ENCODE results near the gene TGFBR3.

The TGFBR3 gene

DNA sequence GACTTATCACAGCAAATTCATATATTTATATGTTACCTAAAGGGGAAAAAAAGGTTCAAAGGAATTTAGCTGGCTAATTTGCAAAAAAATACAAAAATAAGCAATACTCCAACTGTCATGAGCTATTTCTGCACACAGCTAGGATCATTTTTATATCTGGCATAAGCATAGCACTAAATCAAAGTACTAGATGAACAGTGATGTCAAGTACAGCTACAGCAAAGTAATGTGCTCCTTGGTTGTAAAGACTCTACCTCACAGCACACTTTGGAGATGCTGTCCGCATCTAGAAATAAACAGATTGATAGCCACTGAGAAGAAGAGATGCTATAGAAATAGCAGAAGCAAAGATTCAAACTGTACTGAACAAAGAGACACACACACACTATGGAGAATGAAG, 125.4 kb downstream of the TGFBR3 start:
- Histone ChIP-seq H3K4me3 (IDR thresholded peaks at IDR 0.05; ENCODE audit: insufficient read depth, low read depth, low read length) (no peak overlapping the region), H4K20me1 (ENCODE audit: insufficient read depth) (no peaks in the 10 kb centered on the region), H3K27me3 (ENCODE audit: insufficient read depth, low read depth) (no peaks in the 10 kb centered on the region), H3K9ac (no peak overlapping the region), H3K4me2 (no peak overlapping the region), H3K27ac (no peak overlapping the region), H3K4me1 (ENCODE audit: low read depth, poor library complexity, severe bottlenecking) (no peaks in the 10 kb centered on the region), H2AFZ (ENCODE audit: low read depth) (no peak overlapping the region), H3K79me2 (ENCODE audit: insufficient read depth, low read depth) (no peaks in the 10 kb centered on the region), H3K36me3 (ENCODE audit: insufficient read depth) (no peaks in the 10 kb centered on the region)
- TF ChIP-seq, protein P1, sequence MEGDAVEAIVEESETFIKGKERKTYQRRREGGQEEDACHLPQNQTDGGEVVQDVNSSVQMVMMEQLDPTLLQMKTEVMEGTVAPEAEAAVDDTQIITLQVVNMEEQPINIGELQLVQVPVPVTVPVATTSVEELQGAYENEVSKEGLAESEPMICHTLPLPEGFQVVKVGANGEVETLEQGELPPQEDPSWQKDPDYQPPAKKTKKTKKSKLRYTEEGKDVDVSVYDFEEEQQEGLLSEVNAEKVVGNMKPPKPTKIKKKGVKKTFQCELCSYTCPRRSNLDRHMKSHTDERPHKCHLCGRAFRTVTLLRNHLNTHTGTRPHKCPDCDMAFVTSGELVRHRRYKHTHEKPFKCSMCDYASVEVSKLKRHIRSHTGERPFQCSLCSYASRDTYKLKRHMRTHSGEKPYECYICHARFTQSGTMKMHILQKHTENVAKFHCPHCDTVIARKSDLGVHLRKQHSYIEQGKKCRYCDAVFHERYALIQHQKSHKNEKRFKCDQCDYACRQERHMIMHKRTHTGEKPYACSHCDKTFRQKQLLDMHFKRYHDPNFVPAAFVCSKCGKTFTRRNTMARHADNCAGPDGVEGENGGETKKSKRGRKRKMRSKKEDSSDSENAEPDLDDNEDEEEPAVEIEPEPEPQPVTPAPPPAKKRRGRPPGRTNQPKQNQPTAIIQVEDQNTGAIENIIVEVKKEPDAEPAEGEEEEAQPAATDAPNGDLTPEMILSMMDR (conservative IDR thresholded peaks at IDR 0.05; ENCODE audit: low read depth, low read length) = no peak

DNA sequence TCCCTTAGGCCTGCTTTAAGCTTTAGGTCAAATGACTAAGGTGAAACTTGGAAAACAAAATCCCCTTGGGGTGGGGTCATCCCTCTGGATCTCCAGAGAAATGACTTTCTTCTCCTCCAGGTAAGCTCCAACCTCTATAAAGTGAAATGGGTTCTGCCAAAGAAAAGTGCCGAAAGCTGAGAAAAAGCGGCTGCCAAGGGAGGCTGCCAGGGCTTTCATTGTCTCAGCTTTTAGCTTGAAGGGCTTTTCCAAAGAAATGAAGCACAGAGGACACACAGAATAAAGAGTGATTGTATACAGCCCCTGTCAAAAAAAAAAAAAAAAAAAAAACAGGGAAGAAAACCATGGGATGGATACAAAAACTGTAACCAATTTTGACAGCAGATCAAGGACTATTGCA, 126.9 kb downstream of the TGFBR3 start:
- Histone ChIP-seq H3K4me2 (no peak overlapping the region), H3K4me3 (IDR thresholded peaks at IDR 0.05; ENCODE audit: insufficient read depth, low read depth, low read length) (no peak overlapping the region), H3K36me3 (ENCODE audit: insufficient read depth) (no peaks in the 10 kb centered on the region), H3K9ac (no peak overlapping the region), H3K27ac (no peak overlapping the region), H4K20me1 (ENCODE audit: insufficient read depth) (no peaks in the 10 kb centered on the region), H3K4me1 (ENCODE audit: low read depth, poor library complexity, severe bottlenecking) (no peaks in the 10 kb centered on the region), H3K27me3 (ENCODE audit: insufficient read depth, low read depth) (no peaks in the 10 kb centered on the region), H2AFZ (ENCODE audit: low read depth) (no peak overlapping the region), H3K79me2 (ENCODE audit: insufficient read depth, low read depth) (no peaks in the 10 kb centered on the region)
- TF ChIP-seq, protein P1 (conservative IDR thresholded peaks at IDR 0.05; ENCODE audit: low read depth, low read length) = no peak

DNA sequence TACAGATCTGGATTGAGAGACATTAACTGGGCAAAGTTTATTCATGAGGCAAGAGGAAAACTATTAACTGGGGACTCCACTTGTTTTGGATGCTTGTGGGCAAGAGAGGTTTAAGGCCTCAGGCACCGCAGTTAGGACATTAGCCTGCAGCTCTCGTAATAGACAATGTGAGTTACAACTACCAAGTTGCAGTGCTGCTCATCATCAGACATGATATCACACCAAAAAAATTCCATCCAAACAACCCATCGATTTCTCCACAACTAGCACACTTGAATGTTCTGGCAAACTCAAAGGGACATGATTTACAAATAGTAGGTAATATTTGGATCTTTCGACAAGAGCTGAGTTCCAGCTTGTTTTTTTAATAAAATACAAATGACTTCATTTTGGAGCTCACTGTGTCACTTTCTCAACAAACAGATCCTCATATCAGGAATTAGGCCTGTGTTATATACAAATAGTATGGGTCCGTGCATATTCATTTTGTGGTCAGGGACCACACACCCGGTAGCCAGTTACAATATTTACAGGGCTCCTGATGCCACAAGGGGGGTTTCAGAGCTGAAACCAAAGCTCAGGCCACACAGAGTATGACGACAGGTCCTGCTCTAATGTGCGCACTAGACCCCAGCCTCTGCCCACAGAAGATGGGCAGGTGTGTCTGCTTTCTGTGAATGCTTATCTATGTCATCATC, 128.0 kb downstream of the TGFBR3 start:
- no peaks in the 10 kb centered on the region for H4K20me1 ChIP-seq (ENCODE audit: insufficient read depth)
- TF ChIP-seq, protein P1 (conservative IDR thresholded peaks at IDR 0.05; ENCODE audit: low read depth, low read length) = no peak
- H3K36me3 ChIP-seq (ENCODE audit: insufficient read depth) = no peaks in the 10 kb centered on the region
- no peaks in the 10 kb centered on the region for H3K79me2 ChIP-seq (ENCODE audit: insufficient read depth, low read depth)
- H3K4me3 ChIP-seq (IDR thresholded peaks at IDR 0.05; ENCODE audit: insufficient read depth, low read depth, low read length) = no peak overlapping the region
- H3K27me3 ChIP-seq (ENCODE audit: insufficient read depth, low read depth) = no peaks in the 10 kb centered on the region
- no peak overlapping the region for H2AFZ ChIP-seq (ENCODE audit: low read depth)
- H3K27ac ChIP-seq = no peak overlapping the region
- no peak overlapping the region for H3K4me2 ChIP-seq
- no peaks in the 10 kb centered on the region for H3K4me1 ChIP-seq (ENCODE audit: low read depth, poor library complexity, severe bottlenecking)
- no peak overlapping the region for H3K9ac ChIP-seq

DNA sequence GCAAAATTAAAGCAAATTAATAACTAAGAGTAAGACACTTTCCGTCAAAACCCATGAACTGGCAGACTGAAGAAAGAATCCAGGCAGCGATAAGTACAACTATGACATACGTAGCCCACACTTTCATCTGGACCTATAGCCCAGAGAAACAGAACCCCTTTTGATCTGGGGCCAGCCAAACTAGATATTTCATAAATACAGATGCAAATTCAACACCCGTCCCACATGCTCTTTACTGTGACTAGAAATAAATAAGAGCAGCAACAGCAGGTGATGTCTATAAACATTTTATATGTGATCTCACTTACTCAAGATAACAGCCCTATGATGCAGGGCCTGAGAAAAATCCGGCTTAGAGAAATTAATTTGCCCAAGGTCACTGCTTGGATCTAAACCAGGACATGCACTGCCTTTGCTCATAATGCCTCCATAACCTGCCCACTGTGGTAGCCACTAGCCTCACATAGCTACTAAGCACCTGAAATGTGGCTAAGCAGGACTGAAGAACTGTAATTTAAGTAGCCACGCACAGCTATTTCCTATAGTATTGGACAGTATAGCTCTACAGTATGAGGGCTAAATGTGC, 130.2 kb downstream of the TGFBR3 start:
- no peaks in the 10 kb centered on the region for H3K27me3 ChIP-seq (ENCODE audit: insufficient read depth, low read depth)
- no peaks in the 10 kb centered on the region for H3K36me3 ChIP-seq (ENCODE audit: insufficient read depth)
- H3K4me3 ChIP-seq (IDR thresholded peaks at IDR 0.05; ENCODE audit: insufficient read depth, low read depth, low read length) = no peak overlapping the region
- H2AFZ ChIP-seq (ENCODE audit: low read depth) = no peak overlapping the region
- no peaks in the 10 kb centered on the region for H3K4me1 ChIP-seq (ENCODE audit: low read depth, poor library complexity, severe bottlenecking)
- TF ChIP-seq, protein P1 (conservative IDR thresholded peaks at IDR 0.05; ENCODE audit: low read depth, low read length) = no peak
- H3K9ac ChIP-seq = no peak overlapping the region
- no peaks in the 10 kb centered on the region for H4K20me1 ChIP-seq (ENCODE audit: insufficient read depth)
- H3K27ac ChIP-seq = no peak overlapping the region
- H3K79me2 ChIP-seq (ENCODE audit: insufficient read depth, low read depth) = no peaks in the 10 kb centered on the region
- no peak overlapping the region for H3K4me2 ChIP-seq
